NCI-H510A treated with DMSO at 0.1 percent for 48 hours (cell line): ENCODE results near the gene TRIM17.

Source experiments
- DNase-seq: peaks from one replicate; lab custom pipeline; 2025; lab: John Stamatoyannopoulos, UW

TRIM17 gene

DNA sequence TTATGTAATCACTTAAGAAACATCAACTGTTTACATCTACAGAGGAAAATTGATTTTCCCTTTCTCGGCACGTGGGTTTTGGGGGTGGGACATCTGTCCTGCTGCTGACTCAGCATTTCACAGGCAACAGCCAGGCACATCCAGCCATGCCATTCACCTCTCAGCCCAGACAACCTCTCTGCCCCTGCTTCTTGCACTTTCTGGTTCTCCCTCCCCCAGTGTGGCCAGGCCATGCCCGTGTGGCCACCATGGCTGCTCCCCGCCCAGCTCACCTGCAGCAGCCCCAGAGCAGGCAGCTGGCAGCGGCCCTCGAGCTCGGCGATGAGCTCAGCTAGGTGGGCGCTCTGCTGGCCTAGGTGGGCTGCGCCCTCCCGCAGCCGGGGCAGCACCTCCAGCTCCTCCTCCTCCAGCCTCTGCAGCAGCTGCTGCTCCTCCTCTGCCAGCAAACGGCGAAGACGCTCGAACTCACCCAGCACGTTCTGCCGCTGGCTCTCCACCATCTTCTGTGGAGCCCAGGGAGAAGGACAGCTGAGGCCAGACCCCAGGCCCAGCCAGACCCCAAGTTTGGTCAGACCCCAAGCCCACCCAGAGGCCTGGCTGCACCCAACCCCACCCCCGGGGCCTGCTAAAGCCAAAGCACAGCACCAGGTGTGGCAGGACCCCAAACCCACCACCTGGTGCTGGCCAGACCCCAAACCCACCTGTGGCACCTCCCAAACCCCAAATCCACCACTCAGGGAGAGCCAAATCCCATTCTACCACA is 15.8 kb downstream of the TRIM17 start:
- DNase-seq: no peak

DNA sequence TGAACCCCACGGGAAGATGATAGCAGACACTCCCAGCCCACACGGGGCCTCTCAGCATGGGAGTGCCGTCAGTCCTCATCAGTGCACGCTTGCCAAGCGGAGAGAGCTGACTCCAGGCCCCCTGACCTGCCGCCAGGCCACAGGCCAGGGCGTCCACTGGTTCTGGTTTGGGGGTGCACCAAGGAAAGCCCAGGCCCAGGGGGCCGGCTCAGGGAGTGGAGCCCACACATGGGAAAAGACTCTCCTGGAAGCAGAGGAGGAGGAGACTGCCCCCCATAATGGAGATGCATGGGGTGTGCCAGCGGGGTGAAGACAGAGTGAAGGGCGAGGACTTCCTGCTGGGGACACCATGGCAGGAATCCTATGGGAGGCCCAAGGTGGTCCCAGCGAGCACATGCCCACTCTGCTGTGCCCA is 16.4 kb downstream of the TRIM17 start:
- DNase-seq: no peak

DNA sequence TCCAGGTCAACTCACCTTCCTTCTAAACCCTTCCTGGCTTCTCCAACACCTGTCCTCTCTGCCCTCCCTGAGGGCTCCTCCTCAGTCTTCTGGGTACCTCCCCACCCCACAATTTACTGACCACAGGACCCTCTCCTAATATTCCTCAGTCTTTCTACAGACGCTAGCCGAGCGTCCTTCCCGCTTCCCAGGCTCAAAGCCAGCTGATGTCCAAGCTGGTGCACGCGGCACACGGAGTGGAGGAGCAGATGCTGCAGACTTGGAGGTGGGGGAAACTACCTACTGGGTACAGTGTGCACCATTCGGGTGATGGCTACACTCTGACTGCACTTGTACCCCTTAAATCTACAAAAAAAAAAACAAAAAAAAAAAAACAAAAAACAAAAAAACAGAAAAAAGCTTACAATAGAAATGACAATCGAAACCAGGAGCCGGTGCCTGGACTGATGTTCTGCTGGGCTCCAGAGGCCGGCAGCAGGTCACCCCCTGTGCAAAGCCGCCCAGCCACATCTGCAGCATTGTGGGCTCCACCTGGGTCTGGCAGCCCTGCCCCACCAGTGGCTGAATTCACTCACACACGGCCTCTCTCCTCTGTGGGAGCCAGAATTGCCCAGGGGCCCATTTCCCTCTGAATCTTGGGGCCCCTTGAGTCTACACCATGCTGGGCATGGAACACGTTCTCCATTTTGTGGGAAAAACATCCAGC is 17.0 kb downstream of the TRIM17 start:
- DNase-seq: no peak

DNA sequence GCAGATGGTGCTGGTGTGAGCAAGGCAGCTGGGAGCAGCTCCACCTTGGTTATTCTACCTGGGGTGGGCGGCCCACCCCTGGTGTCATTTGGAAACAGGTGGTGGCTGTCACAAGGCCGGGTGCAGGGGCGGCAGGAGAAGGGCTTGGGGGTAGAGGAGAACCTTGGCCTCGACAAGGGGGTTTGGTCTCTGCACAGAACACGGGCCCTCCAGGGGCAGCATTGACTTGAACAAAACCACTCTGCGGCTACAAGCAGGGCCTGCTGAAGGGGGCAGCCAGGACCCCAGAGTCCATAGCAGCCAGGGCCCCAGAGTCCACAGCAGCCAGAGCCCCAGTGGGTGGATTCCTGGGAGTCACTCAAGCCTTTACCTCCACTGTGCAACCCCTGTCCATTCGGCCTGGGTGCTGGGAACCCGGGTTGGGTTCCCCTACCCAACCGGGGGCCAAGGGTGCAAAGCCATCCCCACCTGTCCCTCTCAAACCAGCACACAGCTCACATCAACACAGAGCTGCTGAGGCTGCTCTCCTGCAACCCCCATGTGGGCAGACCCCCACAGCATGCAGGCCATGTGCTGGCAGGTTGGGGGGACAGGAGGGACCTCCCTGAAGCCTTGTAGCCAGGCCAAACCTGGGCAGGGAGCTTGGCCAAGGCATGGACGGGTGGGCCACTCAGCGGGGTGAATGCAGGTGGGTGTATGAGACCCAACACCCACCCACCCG is 17.8 kb downstream of the TRIM17 start:
- no peak for DNase-seq

DNA sequence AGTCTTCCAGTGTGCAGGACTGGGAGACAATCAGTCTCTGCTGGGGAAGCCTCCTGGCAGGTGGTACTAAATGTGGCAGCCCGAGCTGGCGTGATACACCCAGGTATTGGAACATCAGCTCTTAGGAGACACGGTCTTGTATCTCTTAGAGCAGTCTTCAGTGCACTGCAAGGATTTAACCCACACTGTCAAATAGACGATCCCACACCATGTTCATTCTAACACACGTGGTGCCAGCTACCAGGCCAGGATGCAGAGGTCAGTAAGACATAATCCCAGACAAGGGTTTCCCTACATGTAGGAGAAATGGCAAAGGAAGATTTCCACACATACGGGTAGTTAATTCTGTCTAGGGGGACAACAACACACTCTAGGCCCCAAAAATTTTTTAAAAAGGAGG is 18.7 kb downstream of the TRIM17 start:
- no peak for DNase-seq

DNA sequence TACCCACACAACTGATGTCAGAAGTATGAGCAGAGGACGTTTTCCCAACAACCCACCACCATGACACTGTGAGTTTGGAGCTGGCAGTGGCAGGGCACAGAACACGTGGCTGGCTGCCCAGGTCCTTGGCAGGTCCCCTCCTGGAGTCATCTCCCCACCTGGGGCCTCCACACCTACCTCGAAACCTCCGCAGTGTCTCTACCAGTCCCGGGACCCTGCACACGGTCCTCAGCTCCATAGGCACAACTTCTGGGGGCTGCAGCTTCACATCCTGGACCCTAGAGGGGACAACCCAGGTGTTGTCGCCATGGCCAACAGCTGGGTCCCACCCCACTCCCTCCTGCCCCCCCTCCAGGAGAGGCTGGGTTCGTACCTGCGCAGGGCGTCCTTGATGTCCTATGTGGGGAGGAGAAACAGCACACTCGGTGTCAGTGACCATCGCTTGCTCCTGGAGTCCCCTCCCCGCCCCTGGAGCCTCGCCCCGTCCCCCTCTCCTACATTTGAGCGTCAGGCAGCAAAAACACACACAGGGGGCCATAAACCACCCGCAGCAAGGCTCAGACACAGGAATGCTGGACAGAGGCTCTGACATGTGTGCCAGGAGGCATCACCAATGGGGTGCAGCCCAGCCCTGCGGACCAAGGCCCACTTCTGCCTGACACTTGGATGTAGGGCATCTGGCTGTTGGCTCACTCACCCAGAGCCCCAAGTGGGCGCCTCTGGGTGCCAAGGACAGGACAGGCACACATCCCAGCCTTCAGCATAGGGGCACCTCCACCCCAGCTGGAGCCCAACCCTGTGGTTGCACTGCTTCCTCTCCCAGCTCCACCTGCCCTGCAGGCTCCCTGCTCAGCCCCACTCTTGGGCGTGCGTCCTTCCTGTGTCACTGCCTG is 19.6 kb downstream of the TRIM17 start:
- no peak for DNase-seq

DNA sequence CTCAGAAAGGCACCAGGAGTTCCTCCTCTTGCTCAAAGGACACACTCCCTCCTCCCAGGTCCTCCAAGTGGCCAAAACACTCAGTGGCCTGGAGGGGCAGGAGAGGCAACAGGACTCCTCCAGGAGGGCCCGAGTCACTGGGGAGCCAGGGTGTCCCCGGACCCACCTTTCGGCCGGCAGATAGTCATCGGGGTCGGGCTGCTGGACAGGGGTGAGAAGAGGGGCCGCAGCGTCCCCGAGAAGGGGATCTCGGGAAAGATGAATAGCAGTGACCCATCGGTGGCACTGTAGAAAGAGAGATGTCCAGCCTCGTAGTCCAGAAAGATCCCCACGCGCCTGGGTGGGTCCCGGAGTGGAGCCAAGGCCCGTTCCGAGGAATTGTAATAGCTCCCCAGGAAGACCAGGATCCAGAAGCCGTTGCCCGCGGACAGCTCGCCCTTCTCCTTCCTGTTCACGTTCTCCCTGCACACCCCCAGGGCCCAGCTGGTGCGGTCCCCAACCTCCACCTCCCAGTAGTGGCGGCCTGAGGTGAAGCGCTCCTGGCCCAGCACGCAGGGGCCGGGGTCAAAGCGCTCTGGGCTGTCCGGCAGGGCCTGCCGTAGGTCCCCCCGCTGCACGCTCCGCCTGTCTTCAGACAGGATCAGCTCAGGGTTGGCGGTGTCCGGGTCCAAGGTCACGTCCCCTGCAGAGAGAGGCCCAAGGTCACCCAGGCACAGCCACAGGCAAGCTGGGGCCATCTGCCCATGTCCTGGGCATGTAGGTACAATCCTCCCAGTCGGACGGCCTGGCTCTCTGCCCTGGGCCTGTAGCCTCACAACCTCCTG is 21.9 kb downstream of the TRIM17 start:
- no peak for DNase-seq

DNA sequence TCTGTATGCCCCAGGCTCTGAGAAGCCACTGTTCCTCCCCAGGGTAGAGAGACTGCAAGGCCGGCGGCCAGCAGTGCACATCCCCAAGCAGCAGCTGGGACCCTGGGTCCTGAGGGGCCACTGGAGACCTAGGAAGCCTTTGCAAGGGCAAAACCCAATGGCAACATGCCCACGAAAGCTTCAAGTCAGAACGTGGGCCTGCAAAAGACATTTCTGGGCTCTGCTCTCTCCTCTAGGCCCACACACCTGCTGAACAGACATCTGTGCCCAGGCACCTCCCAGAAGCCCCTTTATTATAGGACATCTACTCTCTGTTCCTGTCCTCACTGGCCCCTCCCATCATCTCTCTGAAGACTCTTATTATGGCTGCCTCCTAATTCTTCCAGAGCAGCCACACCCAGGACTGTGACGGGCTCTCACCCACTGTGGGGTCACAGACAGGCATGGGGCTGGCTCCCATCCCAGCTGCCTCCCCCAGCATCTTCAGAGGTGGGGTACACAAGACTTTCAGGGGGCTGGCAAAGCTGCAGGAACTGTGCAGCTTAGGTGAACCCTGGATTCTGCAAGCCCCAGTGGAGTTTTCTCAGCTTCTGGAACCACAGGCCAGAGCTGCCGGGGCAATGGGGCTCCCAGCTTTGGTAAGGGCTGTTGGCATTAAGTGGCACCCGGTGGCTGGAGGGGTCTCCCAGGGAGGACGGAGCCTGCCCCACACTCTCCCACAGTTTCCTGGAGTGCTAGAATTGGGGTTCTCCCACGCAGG is 22.7 kb downstream of the TRIM17 start:
- no peak for DNase-seq

DNA sequence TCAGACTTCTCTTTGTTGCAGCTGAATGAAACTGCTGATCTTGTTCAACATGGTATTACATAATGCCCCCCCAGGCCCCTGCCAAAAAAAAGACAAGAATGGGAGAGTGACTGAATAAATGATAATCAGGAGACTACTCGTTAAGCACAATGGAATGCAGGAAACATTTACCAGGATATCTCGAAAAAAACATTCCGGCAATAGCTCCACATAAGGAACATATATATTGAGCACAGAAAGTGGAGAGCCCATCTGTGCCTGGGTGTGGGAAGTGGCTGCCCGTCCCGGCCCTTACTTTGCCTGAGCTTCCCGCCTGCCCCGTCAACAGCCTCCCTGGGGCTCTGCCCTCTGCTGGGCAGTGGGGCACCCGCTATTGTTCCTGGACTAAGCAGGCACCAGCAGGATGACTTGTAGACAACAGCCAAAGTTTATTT is 23.4 kb downstream of the TRIM17 start:
- peak; percentile 4 for DNase-seq

DNA sequence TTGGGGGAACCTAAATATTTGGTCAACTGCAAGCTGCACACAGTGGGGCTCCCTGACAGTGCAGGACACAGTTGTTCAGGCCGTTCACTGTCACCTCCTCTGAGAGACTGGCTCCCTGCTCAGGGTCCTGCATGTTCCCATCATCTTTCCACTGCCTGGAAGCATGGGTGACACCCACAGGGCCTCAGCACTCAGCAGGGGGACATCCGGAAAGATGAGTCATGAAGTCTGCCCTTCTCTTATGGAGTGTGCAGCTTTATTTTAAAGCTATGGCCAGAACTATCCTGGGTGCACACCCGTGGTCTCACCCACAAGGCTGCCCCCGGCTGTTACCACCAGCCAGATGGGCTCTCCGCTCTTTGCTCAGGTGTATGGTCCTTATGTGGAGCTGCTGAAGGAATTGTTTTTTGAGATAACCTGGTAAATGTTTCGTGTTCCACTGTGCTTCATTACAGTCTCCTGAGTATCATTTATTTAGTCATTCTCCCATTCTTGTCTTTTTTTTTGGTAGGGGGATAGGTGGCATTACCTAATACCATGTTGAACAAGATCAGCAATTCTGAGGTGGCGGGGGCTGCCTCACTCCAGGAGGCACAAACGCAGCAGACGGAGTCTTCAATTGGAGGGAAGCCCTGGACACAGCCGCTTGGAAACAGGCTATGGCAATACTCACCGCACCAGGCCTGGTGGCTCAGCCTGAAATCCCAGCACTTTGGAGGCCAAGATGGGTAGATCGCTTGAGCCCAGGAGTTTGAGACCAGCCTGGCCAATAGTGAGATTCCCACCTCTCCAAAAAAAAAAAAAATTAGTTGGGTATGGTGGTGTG is 24.3 kb downstream of the TRIM17 start:
- no peak for DNase-seq

DNA sequence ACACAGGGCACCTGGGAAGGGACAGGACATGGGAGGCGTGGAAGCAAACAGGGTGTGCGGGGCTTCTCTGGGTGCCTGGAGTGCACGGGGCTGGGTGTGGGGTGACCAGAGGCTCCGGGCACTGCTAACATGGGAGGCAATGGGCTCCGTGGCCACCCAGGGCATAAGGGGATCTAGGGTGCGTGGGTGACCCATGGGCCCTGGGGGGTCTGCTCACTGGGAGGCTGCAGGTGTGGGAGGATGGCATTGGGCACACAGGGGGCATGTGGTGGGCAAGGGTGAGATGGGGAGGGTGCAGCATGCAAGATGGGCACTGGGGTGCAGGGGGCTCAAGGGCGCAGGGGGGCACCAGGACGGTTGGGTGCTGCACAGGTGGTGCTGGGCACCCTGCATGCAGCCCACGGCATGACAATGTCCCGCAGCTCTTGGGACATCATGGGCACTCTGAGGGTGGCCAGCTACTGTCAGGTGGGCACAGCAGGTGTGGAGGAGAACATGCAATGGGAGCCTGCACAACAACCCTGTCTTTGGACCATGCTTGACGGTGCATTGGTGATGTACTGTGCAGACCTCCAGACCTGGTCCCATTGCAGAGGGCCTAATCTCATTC is 25.1 kb downstream of the TRIM17 start:
- DNase-seq: no peak

DNA sequence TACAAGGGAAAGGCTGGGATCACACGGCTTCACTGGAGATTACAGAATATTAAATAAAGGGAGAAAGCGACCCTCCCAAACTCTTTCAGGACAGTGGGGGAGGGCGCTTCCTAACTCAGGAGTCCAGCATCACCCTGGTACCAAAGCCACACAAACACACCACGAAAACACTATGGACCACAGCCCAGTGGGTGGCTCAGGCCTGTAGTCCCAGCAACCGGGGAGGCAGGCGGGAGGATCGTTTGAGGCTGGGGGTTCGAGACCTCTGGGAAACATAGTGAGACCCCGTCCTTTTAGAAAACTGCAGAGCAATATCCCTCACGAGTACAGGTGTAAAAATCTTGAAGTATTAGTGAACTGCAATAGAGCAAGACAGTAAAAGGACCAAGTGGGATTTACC is 26.0 kb downstream of the TRIM17 start:
- DNase-seq: no peak

DNA sequence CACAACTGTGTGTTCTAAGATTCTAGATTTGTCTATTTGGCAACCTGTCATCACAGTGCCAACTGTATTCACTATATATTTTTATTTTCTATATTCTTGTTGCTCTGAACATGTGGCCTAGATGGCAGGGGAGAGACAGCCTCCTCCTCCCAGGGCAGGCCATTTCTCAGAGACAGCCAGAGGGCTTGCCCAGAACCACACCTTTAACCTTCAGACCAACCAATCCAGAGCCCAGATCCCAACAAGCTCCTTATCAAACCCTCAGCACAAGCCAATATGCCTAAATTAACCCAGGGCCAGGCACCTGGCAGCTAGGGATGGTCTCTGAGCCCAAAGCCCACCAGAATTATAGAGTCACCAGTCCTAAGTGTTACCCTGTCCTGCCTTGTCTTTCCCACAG is 29.3 kb downstream of the TRIM17 start:
- DNase-seq: no peak

DNA sequence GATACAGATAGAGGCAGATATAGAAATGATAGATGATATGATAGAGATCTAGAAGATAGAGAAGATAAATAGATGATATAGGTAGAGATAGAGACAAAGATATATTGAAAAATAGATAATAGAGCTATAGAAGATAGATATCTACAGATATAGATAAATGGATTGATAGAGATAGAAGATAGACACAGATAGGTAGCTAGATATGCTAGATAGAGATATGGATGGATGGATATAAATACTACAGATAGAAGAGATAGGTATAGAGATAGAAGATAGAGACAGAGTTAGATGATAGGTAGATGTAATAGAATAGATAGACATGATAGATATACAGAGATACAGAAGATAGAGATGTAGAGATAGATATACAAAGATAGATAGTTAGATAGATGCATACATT is 31.4 kb downstream of the TRIM17 start:
- DNase-seq: no peak

DNA sequence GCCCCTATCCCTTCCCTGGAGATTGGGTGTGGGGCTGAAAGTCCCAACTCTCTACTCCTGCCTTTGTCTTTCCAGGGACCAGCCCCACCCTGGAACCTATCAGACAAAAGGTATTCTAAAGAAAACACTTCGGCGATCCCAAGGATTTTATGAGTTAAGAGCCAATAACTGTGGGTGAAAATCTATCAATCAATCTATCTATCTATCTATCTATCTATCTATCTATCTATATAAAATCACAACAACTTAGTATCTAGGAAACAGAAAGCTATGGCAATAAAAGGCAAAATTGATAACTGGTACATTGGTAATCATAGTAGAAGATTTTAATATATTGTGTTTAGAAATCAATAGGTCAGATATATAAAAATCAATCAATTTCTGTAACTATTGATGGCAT is 32.9 kb downstream of the TRIM17 start:
- no peak for DNase-seq

DNA sequence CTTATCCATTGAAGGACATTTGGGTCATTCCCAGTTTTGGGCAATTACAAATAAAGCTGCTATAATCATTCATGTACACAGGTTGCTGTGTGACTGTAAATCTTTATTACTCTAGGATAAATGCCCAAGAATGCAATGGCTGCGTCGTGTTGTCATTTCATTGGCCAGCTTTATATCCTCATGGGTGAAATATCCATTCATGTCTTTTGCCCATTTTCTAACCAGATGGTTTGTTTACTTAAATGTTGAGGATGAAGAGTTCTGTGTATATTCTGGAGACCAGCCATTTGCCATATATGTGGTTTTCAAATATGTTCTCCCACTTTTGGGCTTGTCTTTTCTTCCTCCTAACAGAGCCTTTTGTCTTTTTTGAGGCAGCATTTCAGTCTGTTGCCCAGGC is 35.3 kb downstream of the TRIM17 start:
- no peak for DNase-seq

DNA sequence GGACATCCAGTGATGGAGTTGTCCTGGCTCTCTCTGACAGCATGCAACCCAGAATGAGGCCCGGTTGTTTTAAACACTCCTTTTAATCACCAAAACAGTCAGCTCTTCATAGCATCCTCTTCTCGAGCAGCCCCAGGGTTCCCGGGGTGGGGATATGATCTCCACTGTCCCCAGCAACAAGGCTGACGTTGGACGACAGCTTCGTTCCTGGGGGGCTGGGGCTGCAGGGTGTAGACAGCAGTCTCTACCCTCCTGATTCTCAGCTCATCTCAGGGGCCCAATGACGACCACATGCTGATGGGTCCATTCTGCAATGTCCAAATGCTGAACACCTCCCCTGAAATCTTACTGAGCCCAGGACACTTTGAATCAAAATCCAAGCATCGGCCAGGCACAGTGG is 37.0 kb downstream of the TRIM17 start:
- DNase-seq: no peak

DNA sequence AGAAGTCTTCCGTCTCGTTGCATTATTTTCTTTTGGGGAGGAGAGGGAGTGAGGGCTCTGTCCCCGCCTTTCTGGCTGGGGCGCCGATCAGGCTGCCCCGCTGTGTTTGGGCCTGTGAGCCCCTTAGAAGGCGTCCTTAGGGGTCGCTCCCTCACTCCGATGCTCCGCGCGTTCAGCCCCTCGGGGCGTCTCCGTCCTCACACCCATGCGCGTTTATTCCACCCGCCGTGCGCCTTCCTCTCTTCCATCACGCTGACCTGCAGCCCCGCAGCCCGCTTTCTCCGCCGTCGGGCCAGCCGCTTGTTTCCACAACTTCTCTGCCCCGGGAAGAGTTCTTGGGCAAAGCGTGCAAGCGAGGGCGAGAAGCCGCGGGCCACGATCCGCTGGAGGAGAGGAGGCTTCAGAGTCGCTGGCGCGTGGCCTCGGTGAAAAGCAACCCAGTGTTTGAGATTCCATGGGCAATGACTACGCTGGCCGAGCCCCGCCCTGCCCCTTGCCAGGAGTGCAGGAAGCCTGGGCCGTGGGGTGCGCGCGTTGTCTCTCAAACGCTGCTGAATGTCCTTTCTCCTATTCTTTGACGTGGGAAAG is 37.7 kb downstream of the TRIM17 start:
- DNase-seq: peak; percentile 26
